ENCODE data around the gene HBB.

HBB gene

DNA sequence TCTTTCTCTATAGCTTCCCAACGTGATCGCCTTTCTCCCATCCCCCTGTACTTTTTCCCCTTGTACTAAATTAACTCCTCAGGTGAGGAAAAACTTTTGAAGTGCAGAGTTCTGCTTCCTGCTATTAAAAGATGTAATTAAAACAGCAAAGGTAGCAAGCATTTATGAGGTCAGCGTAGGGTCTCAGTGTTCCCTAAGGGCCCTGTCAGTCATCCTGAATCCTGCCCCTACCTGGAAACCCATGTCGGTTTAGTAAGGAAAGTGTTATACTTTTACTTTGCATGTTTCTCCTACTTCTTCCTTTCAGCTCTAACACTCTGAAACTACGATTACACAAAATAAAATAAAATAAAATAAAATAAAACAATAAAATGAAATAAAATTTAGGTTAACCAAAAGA is 1.3 kb upstream of the HBB start:
- DNase-seq (ENCODE audit: low read depth in 1 of 2, low spot score in 1 of 2), result no peak

DNA sequence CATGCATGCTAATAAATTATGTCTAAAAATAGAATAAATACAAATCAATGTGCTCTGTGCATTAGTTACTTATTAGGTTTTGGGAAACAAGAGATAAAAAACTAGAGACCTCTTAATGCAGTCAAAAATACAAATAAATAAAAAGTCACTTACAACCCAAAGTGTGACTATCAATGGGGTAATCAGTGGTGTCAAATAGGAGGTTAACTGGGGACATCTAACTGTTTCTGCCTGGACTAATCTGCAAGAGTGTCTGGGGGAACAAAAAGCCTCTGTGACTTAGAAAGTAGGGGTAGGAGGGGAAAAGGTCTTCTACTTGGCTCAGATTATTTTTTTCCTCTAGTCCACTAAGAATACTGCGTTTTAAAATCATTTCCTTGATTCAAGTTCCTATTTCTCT is 810 bp upstream of the HBB start:
- DNase-seq (ENCODE audit: low read depth in 1 of 2, low spot score in 1 of 2), result no peak

DNA sequence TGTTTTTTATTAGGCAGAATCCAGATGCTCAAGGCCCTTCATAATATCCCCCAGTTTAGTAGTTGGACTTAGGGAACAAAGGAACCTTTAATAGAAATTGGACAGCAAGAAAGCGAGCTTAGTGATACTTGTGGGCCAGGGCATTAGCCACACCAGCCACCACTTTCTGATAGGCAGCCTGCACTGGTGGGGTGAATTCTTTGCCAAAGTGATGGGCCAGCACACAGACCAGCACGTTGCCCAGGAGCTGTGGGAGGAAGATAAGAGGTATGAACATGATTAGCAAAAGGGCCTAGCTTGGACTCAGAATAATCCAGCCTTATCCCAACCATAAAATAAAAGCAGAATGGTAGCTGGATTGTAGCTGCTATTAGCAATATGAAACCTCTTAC is 1.4 kb downstream of the HBB start:
- no peak for DNase-seq (ENCODE audit: low read depth in 1 of 2, low spot score in 1 of 2)

DNA sequence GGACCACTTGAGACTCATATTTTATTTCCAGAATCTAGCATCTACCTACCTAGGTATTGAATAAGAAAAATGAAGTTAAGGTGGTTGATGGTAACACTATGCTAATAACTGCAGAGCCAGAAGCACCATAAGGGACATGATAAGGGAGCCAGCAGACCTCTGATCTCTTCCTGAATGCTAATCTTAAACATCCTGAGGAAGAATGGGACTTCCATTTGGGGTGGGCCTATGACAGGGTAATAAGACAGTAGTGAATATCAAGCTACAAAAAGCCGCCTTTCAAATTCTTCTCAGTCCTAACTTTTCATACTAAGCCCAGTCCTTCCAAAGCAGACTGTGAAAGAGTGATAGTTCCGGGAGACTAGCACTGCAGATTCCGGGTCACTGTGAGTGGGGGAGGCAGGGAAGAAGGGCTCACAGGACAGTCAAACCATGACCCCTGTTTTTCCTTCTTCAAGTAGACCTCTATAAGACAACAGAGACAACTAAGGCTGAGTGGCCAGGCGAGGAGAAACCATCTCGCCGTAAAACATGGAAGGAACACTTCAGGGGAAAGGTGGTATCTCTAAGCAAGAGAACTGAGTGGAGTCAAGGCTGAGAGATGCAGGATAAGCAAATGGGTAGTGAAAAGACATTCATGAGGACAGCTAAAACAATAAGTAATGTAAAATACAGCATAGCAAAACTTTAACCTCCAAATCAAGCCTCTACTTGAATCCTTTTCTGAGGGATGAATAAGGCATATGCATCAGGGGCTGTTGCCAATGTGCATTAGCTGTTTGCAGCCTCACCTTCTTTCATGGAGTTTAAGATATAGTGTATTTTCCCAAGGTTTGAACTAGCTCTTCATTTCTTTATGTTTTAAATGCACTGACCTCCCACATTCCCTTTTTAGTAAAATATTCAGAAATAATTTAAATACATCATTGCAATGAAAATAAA is 2.1 kb downstream of the HBB start:
- DNase-seq (ENCODE audit: low read depth in 1 of 2, low spot score in 1 of 2), result no peak

DNA sequence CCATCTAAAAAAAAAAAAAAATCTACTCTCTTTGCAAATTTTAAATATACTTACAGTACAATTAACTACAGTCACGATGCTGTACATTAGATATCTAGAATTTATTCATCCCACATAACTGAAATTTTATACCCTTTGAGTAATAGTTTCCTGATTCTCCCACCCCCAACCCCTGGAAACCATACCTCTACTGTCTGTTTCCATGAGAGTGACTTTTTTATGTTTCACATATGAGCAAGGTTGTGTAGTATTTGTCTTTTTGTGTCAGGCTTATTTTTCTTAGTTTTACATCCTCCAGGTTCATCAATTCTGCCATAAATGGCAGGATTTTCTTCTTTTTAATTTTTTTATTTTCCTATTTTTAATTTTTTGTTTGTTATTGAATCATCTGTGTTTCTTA is 3.2 kb downstream of the HBB start:
- DNase-seq (ENCODE audit: low read depth in 1 of 2, low spot score in 1 of 2), result no peak

DNA sequence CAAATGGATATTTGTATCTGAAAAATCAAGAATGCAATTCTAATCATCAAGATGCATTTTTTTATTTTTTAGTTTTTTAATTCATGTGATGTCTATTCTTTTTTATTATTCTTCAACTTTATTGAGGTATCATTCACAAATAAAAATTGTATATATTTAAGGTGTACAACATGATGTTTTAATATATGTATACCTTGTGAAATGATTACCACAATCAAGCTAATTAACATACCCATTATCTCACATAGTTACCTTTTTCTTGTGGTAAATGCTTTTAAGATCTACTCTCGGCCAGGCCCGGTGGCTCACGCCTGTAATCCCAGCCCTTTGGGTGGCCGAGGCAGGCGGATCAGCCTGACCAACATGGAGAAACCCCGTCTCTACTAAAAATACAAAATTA is 3.7 kb downstream of the HBB start:
- DNase-seq (ENCODE audit: low read depth in 1 of 2, low spot score in 1 of 2), result no peak

DNA sequence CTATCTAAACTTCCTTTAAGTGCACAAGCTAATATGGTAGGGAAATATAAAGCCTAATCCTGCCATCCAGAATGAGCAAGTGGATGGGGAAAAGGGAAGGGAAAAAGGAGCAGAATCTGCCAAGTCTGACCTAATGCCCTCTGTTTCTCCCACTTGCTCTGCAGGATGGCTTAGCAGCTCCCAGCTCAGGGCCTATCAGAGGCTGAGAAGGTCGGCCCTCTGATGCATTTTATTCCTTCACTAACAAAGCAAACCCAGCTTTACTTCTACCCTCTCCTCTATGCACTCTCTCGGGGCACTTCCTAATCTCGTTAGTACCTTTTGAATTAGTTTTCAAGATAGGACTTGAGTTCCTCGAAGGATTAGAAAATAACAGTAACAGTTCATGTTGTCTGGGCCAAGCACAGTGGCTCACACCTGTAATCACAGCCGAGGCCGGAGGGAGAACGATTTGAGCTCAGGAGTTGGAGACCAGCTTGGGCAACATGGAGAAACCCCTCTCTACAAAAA is 16.4 kb downstream of the HBB start:
- DNase-seq (ENCODE audit: low read depth in 1 of 2, low spot score in 1 of 2), result no peak

DNA sequence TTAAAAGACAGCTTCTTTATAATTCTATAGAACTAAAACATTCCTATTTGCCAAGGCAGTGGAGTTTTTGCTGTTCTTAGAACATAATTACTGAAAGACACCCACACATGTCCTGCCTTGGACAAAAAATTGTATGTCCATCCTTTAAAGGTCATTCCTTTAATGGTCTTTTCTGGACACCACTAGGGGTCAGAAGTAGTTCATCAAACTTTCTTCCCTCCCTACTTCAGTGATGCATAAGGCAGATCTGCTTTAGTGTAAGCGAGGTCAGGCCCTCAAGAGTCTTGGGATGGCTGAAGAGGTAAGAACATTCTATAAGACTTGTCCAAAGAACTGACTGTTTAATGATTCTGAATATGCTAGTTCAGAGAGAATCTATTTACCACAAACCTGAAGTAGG is 22.1 kb downstream of the HBB start:
- DNase-seq (ENCODE audit: low read depth in 1 of 2, low spot score in 1 of 2), result no peak

DNA sequence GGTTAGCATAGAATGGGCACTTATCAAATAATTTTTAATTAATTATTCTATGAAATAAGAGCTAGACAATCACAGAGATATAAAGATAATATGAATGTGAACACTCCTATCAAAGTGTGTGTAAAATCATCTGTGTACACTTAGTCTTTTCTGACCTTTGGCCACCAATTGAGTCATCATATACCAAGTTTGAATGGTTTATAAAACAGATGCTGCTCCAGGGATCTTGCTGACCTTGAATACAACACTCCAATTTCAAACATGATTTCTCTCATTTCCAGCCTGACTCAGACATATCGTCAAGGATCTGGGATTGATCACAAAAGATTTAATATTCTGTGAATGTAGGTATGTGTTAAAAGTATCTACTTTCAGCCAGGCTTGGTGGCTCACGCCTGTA is 23.5 kb downstream of the HBB start:
- no peak for DNase-seq (ENCODE audit: low read depth in 1 of 2, low spot score in 1 of 2)

DNA sequence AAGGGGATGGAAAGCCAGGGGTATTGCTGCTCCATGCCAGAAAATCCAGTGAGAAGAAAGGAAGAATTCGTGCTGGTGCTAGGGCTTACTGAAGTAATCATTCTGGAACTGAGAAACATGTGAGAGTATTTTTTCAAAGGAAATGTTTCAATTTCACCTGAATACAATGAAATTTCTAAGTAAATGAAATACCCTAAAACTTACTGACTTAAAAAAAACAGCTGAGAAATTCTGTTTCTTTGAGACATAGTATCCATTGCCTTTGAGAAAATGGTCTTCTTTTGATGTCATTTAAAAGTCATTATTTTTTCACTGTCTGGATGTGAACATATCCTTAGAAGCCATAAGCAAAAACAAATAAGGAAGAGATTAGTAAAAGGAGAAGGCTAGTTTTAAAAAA is 26.3 kb downstream of the HBB start, which contains the start of gene OR51V1:
OR51V1 (minus strand) TSS at position 101 of the 400 bp plus-strand sequence; CDS start at position 101, 0 bp downstream.
- DNase-seq (ENCODE audit: low read depth in 1 of 2, low spot score in 1 of 2), result no peak

DNA sequence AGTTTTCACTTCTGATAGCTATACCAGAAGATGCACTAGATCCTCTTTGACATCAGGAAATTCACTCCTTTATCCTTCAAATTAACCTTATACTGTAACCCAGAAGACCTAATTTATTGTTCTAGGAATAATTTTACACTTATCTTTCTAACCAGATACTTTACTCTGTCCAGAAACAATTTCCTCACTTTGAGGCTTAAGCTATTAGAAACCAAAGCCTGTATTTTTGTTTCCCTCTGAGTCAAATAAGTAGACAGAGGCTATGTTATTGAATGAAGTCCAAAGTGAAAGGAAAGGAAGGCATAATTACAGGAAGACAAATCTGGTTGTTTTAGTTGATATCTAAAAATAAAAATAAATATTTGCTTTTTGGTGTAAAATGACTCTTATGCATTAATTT is 28.6 kb downstream of the HBB start:
- DNase-seq (ENCODE audit: low read depth in 1 of 2, low spot score in 1 of 2), result no peak

DNA sequence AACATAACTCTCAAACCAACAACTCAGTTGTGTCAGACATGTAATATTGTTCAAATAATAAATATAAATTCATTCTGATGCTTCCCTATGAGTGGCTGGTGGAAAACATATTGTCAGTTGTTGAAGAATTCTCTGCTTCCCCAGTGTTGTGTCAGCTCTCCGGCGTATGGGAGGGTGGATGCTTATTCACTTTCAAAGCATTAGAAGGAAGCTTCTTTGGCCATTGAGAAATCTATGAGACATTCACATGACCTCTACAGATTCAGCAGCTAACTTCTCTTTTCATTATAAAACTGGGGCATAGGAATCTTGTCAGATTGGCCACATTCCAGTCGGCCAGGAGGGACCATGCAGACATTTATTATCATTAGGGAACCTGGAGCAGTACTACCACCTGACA is 29.3 kb downstream of the HBB start:
- DNase-seq (ENCODE audit: low read depth in 1 of 2, low spot score in 1 of 2), result no peak

DNA sequence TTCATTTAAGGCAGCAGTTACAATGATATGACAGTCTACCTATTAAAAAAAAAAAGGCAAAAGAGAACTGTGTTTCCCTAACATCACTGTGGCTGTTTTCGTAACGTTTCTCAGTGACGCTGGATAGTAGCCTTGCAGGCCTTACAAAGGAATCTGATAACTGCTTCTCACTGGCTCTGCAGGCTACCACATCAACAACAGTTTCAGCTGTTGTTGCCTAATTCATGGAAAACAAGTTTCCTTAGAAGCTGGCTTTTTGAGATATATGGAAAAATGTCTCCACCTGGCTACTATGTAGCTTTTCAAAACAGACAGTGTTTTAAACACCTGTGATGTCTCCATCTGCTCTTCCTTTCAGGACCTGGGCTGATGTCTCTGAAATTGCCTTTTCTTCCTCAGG is 30.1 kb downstream of the HBB start:
- DNase-seq (ENCODE audit: low read depth in 1 of 2, low spot score in 1 of 2), result no peak

DNA sequence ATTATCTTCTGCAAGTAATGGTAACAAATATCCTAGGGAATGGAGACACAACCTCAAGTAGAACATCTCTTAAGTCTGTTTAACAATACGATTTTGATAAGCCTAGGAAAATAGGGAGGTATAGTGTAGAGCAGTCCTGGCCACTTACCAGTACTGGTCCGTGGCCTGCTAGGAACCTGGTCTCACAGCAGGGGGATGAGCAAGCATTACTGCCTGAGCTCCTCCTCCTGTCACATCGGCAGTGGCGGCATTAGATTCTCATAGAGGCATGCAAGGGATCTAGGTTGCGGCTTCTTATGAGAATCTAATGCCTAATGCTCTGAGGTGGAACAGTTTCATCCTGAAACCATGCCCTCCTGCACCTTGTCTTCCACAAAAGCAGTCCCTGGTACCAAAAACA is 30.8 kb downstream of the HBB start:
- no peak for DNase-seq (ENCODE audit: low read depth in 1 of 2, low spot score in 1 of 2)

DNA sequence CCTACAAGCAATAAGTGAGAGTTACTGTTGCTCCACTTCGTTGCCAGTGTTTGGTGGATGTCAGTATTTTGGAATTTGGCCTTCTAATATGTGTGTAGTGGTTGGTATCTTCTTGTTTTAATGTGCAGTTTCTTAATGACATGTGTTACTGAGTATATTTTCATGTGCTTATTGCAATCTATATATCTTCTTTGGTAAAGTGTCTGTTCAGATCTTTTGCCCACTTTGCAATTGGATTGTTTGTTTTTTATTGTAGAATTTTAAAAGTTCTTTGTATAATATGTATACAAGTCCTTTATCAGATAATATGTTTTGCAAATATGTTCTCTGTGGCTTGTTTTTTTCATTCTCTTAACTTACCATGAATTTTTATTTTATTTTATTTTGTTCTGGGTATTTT is 34.1 kb downstream of the HBB start:
- no peak for DNase-seq (ENCODE audit: low read depth in 1 of 2, low spot score in 1 of 2)

DNA sequence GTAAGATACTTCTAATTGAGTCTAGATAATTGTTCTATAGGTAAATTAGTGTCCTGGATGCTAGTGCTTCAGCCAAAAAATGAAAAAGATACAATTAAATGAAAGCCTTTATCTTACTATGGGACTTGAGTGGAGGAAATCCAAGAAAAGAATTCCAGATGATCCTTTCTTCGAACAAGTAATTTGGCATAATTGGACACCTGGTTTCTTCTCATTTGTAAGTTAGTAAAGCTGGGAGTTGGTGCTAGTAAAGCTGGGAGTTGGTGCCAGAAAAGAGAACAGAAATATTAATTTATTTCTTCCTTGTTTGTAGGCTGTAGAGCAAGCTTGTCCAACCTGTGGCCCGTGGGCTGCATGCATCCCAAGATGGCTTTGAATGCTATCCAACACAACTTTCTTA is 38.7 kb downstream of the HBB start:
- no peak for DNase-seq (ENCODE audit: low read depth in 1 of 2, low spot score in 1 of 2)

DNA sequence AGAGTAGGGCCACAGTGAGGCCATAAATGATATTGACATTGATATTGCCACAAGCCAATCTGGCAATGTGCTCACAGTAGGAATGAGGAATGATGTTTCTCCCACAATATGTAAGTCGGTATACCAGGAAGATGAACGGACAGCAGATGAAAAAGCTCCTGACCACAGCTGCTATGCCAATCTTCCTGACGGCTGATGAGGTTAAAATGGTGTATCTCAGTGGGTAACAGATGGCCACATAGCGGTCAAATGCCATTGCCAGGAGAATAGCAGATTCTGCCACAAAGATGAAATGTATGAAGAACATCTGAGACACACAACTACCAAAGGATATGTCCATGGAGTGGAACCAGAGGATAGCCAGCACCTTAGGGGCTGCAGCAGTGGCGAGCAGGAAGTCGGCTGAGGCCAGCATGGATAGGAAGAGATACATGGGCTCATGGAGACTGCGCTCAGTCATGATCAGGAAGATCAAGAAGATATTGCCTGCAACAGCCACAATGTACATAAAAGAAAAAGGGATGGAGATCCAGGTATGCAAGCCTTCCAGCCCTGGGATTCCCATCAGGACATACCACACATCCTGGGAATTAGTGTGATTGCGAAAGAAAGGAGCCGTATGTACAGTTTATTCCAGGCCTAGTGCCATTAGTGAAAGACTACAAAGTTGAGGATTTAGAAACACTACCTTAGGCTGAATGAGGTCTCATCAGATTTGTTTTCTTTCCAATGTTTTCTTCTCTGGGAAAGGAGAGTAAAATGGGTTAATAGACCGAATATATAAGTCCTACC is 48.6 kb downstream of the HBB start:
- no peak for DNase-seq (ENCODE audit: low read depth in 1 of 2, low spot score in 1 of 2)

Measured in activated CD4-positive, alpha-beta T cell treated with anti-CD3 and anti-CD28 coated beads, Interleukin-2, amount 50 U/mL, for 24 hours (primary cell).